ENCODE measurements around the gene SYNGR3. TPM values are rescaled to one million over a fixed set of nuclear protein-coding genes. Genes with fewer than 3 reads are reported as not detected.

The SYNGR3 gene
- total and polyA plus RNA-seq, 8 donors = 0.21 to 0.93 (median 0.33) TPM

- Histone ChIP-seq H3K36me3 (no peaks in the 10 kb centered on the region), H3K4me3 (peak overlapping the region in 1 of 2 donors; percentile 29), H3K9me3 (no peaks in the 10 kb centered on the region), H3K27me3 (peaks cover 20 to 79% of the 10 kb centered on the region in 2 donors), H3K27ac (peak overlapping the region; percentile 50 to 71), H3K4me1 (peaks cover 22 to 63% of the 10 kb centered on the region in 2 donors)
- ATAC-seq (peak; percentile 95), DNase-seq (peak; percentile 89 to 100 (median 94))
- TF ChIP-seq CTCF (IDR thresholded peaks at IDR 0.05) = peak; percentile 92 to 99
- intact Hi-C loops (cut with DNase I) = loop anchor here in 1 of 2 donors (5.0 kb wide), 1 partner anchor 129 kb away; no protein-coding TSS in a partner anchor
Observed at GRCh38 chr16:2023092-2024031, 33.6 kb downstream of the SYNGR3 start.

- ATAC-seq (no peak), DNase-seq (peak in 1 of 4 donors; percentile 56)
- Histone ChIP-seq H3K4me1 (peaks cover 22 to 69% of the 10 kb centered on the region in 2 donors), H3K4me3 (peak overlapping the region in 1 of 2 donors; percentile 29), H3K36me3 (no peaks in the 10 kb centered on the region), H3K27ac (peak overlapping the region; percentile 50 to 71), H3K9me3 (no peaks in the 10 kb centered on the region), H3K27me3 (peaks cover 20 to 78% of the 10 kb centered on the region in 2 donors)
- intact Hi-C loops (cut with DNase I) = loop anchor here in 1 of 2 donors (5.0 kb wide), 1 partner anchor 128 kb away; no protein-coding TSS in a partner anchor
- TF ChIP-seq CTCF (IDR thresholded peaks at IDR 0.05) = no peak
Observed at GRCh38 chr16:2024032-2024420, 34.3 kb downstream of the SYNGR3 start.

GRCh38 chr16:2025251-2025650, 35.5 kb downstream of the SYNGR3 start:
- no peak for TF ChIP-seq CTCF (IDR thresholded peaks at IDR 0.05)
- Histone ChIP-seq H3K36me3 (peaks cover 0 to 6% of the 10 kb centered on the region in 2 donors), H3K27me3 (peaks cover 8 to 66% of the 10 kb centered on the region in 2 donors), H3K9me3 (no peaks in the 10 kb centered on the region), H3K4me3 (no peak overlapping the region), H3K4me1 (peaks cover 18 to 70% of the 10 kb centered on the region in 2 donors), H3K27ac (peak overlapping the region in 1 of 2 donors; percentile 71)
- ATAC-seq (no peak), DNase-seq (peak in 1 of 4 donors; percentile 74)
- intact Hi-C loops (cut with DNase I) = no loop called here

- Histone ChIP-seq H3K4me1 (peaks cover 17 to 65% of the 10 kb centered on the region in 2 donors), H3K36me3 (peaks cover 0 to 13% of the 10 kb centered on the region in 2 donors), H3K27ac (peak overlapping the region; percentile 53 to 63), H3K4me3 (peak overlapping the region; percentile 25 to 67), H3K9me3 (no peaks in the 10 kb centered on the region), H3K27me3 (peaks cover 1 to 59% of the 10 kb centered on the region in 2 donors)
- TF ChIP-seq CTCF (IDR thresholded peaks at IDR 0.05) = no peak
- DNase-seq (peak in 1 of 4 donors; percentile 68), ATAC-seq (no peak)
- intact Hi-C loops (cut with DNase I) = no loop called here
Observed at GRCh38 chr16:2025878-2026460, 36.2 kb downstream of the SYNGR3 start.

Data from left lung (tissue), 10 donors.